Esophagus squamous epithelium (tissue), 4 donors: ENCODE results near the gene RAB8B.

ENCODE experiments used
- POLR2A ChIP-seq, 4 donors: fragments of 450-650 bp; IDR thresholded peaks; one replicate each; pipeline ENCODE4 v1.6.1; 2017; ENCODE audit warnings: antibody characterized with exemption in 4 of 4, mild to moderate bottlenecking in 4 of 4, moderate library complexity in 3 of 4
- TF ChIP-seq, protein P1 (sequence below), 6 experiments: fragments of 450-650 bp in 4 of 6; fragments of 200-600 bp in 2 of 6; sonication (generic) in 2 of 6; IDR thresholded peaks; one replicate each; pipeline ENCODE4 v1.5.1; 2016 to 2019; ENCODE audit warnings: antibody characterized with exemption in 6 of 6, mild to moderate bottlenecking in 4 of 6, moderate library complexity in 4 of 6

GRCh38 chr15:63211092-63211490 lies 21.7 kb downstream of the RAB8B start:
- TF ChIP-seq, protein P1, sequence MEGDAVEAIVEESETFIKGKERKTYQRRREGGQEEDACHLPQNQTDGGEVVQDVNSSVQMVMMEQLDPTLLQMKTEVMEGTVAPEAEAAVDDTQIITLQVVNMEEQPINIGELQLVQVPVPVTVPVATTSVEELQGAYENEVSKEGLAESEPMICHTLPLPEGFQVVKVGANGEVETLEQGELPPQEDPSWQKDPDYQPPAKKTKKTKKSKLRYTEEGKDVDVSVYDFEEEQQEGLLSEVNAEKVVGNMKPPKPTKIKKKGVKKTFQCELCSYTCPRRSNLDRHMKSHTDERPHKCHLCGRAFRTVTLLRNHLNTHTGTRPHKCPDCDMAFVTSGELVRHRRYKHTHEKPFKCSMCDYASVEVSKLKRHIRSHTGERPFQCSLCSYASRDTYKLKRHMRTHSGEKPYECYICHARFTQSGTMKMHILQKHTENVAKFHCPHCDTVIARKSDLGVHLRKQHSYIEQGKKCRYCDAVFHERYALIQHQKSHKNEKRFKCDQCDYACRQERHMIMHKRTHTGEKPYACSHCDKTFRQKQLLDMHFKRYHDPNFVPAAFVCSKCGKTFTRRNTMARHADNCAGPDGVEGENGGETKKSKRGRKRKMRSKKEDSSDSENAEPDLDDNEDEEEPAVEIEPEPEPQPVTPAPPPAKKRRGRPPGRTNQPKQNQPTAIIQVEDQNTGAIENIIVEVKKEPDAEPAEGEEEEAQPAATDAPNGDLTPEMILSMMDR (IDR thresholded peaks at IDR 0.05): no peak
- TF ChIP-seq POLR2A (IDR thresholded peaks at IDR 0.05): no peak
